CD4-positive, CD25-positive, alpha-beta regulatory T cell (primary cell): ENCODE results near the gene ATP13A5. TPM values are rescaled to one million over a fixed set of nuclear protein-coding genes. Genes with fewer than 3 reads are reported as not detected.

Source experiments
- ATAC-seq, 2 donors: fragments of 150-1000 bp; cut with Tn5 transposase; one replicate each; pipeline ENCODE4 v1.10.0; 2021; ENCODE audit warnings: low read depth in 2 of 2, moderate number of reproducible peaks in 2 of 2, moderate library complexity in 1 of 2
- DNase-seq, 3 donors: peaks; one replicate each; pipeline versions ENCODE4 v3.0.0 to v3.0.0-alpha.2; 2012 to 2022; ENCODE audit warnings: mixed read lengths in 1 of 3
- H3K27ac ChIP-seq: one replicate; pipeline ENCODE4 v1.7.0; 2013; ENCODE audit warnings: mild to moderate bottlenecking, low read length; ENCODE audit not compliant: insufficient read depth, poor library complexity, severe bottlenecking
- H3K27me3 ChIP-seq: one replicate; pipeline ENCODE4 v1.7.0; 2013; ENCODE audit warnings: low read length; ENCODE audit not compliant: control insufficient read depth, insufficient read depth
- H3K36me3 ChIP-seq: one replicate; pipeline ENCODE4 v1.7.0; 2013; ENCODE audit warnings: mild to moderate bottlenecking, low read length, moderate library complexity; ENCODE audit not compliant: control insufficient read depth, insufficient read depth
- H3K4me1 ChIP-seq: 2 replicates; pipeline ENCODE4 v1.7.0; 2013; ENCODE audit warnings: mild to moderate bottlenecking, low read length; ENCODE audit not compliant: insufficient read depth, control insufficient read depth, poor library complexity, severe bottlenecking
- H3K4me3 ChIP-seq: one replicate; pipeline ENCODE4 v1.7.0; 2013; ENCODE audit warnings: low read depth, mild to moderate bottlenecking, low read length, moderate library complexity
- H3K9me3 ChIP-seq, 2 experiments: 1 replicate in 1 of 2; 2 replicates in 1 of 2; pipeline ENCODE4 v1.7.0; 2013; ENCODE audit warnings: low read length in 2 of 2, mild to moderate bottlenecking in 1 of 2, moderate library complexity in 1 of 2; ENCODE audit not compliant: control insufficient read depth in 2 of 2
- H3K27ac Mint-ChIP-seq, 3 donors: one replicate each; pipeline ENCODE4 v1.8.0; 2020 to 2022; ENCODE audit warnings: mild to moderate bottlenecking in 3 of 3, mixed read lengths in 3 of 3, moderate library complexity in 2 of 3
- H3K27me3 Mint-ChIP-seq: one replicate; pipeline ENCODE4 v1.8.0; 2022; ENCODE audit warnings: mild to moderate bottlenecking, mixed read lengths
- H3K36me3 Mint-ChIP-seq: one replicate; pipeline ENCODE4 v1.8.0; 2020; ENCODE audit warnings: mixed read lengths
- H3K4me1 Mint-ChIP-seq, 4 donors: one replicate each; pipeline ENCODE4 v1.8.0; 2020 to 2022; ENCODE audit warnings: mixed read lengths in 4 of 4, mild to moderate bottlenecking in 1 of 4
- H3K4me3 Mint-ChIP-seq, 4 donors: one replicate each; pipeline ENCODE4 v1.8.0; 2020 to 2022; ENCODE audit warnings: mild to moderate bottlenecking in 4 of 4, mixed read lengths in 4 of 4, moderate library complexity in 3 of 4
- H3K9me3 Mint-ChIP-seq, 7 donors: one replicate each; pipeline ENCODE4 v1.8.0; 2020 to 2022; ENCODE audit warnings: mixed read lengths in 7 of 7, mild to moderate bottlenecking in 3 of 7, moderate library complexity in 2 of 7
- polyA plus RNA-seq, 4 donors: library from polyadenylated mRNA; unstranded; fragments of 300-500 nt; fragmentation: Illumina TruSeq; gene quantifications; one replicate each; pipeline ENCODE4 v1.2.3, GENCODE V29; 2021
- total RNA-seq: library from RNA; stranded (reverse); gene quantifications from one replicate; pipeline ENCODE4 v1.2.3, GENCODE V29; 2022

ATP13A5 gene
- total and polyA plus RNA-seq, 5 donors from 2014 or later = not detected

DNA sequence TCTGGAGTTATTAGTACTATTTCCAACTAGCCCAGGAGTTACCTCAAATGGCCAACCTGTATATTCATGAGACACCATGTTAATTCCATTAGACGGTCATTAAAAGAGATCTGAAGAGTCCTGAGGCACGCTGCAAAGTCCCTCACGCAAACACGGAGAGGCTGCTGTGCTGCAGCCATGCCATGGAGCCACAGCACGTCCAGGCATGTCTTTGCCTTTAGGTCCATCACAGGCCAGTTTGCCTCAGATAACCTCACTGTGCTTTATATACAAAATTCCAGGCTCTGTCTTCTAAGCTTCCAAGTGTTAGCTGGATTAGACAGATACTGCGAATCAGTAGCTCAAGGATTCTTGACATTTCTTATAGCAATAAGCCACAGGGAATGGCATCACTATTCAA is 147.4 kb downstream of the ATP13A5 start:
- DNase-seq (no peak), ATAC-seq (no peak)
- no peaks in the 10 kb centered on the region for H3K36me3 ChIP-seq
- Mint-ChIP-seq H3K9me3 (no peaks in the 10 kb centered on the region), H3K4me1 (no peaks in the 10 kb centered on the region), H3K27ac (no peak overlapping the region), H3K36me3 (no peaks in the 10 kb centered on the region), H3K4me3 (no peak overlapping the region), H3K27me3 (no peaks in the 10 kb centered on the region)
- no peaks in the 10 kb centered on the region for H3K27me3 ChIP-seq
- no peaks in the 10 kb centered on the region for H3K4me1 ChIP-seq
- no peaks in the 10 kb centered on the region for H3K9me3 ChIP-seq
- no peak overlapping the region for H3K27ac ChIP-seq
- H3K4me3 ChIP-seq = no peak overlapping the region

DNA sequence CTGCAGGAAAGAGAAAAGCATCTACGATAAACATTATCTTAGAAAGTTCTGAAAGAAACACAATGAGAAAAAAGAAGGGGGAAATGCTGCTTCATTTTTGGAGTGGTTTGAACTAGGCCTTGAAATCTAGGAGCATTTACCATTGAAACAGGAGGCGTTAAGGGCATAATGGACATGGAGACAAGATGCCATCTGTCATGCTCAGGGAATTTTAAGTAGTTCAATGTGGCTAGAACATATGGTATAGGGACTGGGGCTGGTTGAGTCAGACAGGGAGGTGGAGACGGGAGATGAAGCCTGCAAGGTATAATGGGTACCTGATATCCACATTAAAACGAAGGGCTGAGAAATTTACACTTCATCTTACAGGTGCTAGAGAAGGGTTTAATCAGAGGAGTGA is 147.9 kb downstream of the ATP13A5 start:
- no peaks in the 10 kb centered on the region for H3K27me3 Mint-ChIP-seq
- Histone ChIP-seq H3K36me3 (no peaks in the 10 kb centered on the region), H3K4me3 (no peak overlapping the region), H3K4me1 (no peaks in the 10 kb centered on the region), H3K27ac (no peak overlapping the region), H3K27me3 (no peaks in the 10 kb centered on the region), H3K9me3 (no peaks in the 10 kb centered on the region)
- no peak overlapping the region for H3K27ac Mint-ChIP-seq
- no peaks in the 10 kb centered on the region for H3K9me3 Mint-ChIP-seq
- ATAC-seq (no peak), DNase-seq (no peak)
- no peaks in the 10 kb centered on the region for H3K4me1 Mint-ChIP-seq
- H3K36me3 Mint-ChIP-seq = no peaks in the 10 kb centered on the region
- H3K4me3 Mint-ChIP-seq = no peak overlapping the region

DNA sequence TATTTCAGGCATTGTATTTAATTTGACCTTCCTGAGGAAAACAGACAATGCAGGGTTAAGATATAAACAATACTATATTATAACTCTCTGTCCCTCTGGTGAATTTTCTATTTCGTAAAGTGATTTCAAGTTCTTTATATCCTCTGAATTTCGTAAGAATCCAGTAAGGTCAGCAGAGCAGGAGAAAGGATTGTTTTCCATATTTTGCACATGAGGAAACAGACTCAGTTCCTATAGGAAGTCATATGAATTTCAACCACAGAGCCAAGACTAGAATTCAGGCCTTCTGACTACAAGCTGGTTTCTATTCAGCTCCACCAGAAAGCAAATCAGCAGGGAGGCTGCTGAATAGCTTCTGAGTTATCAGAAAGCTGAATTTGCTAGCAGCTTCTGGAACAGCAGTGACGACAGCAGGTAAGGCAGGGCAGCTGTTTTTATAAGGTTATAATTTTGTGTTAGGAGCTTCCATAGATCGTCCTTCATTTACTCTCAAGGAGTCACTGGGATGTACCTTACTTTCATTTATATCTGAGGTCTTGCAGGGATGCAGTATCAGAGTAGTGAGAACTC is 148.6 kb downstream of the ATP13A5 start:
- Mint-ChIP-seq H3K4me3 (no peak overlapping the region), H3K27me3 (no peaks in the 10 kb centered on the region), H3K36me3 (no peaks in the 10 kb centered on the region), H3K4me1 (no peaks in the 10 kb centered on the region), H3K9me3 (no peaks in the 10 kb centered on the region), H3K27ac (no peak overlapping the region)
- ATAC-seq = no peak
- no peak for DNase-seq
- Histone ChIP-seq H3K27ac (no peak overlapping the region), H3K4me3 (no peak overlapping the region), H3K36me3 (no peaks in the 10 kb centered on the region), H3K9me3 (no peaks in the 10 kb centered on the region), H3K4me1 (no peaks in the 10 kb centered on the region), H3K27me3 (no peaks in the 10 kb centered on the region)

DNA sequence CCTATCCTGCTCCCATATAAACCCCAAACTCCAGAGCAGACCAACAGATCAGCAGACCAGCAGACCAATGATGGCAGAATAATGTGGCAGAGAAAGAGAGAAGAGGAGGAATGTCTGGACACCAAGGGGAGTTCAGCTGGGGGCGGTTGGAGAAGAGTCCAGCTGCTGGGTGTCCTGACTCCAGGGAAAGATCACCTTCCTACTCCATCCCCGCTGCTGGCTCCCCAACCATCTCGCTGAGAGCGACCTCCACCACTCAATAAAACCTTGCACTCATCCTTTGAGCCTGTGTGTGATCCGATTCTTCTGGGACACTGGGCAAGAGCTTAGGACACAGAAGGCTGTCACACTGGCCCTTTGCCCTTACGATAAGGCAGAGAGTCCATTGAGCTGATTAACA is 150.3 kb downstream of the ATP13A5 start:
- Histone ChIP-seq H3K27ac (no peak overlapping the region), H3K9me3 (no peaks in the 10 kb centered on the region), H3K36me3 (no peaks in the 10 kb centered on the region), H3K4me1 (no peaks in the 10 kb centered on the region), H3K27me3 (no peaks in the 10 kb centered on the region), H3K4me3 (no peak overlapping the region)
- Mint-ChIP-seq H3K4me1 (no peaks in the 10 kb centered on the region), H3K9me3 (no peaks in the 10 kb centered on the region), H3K27me3 (no peaks in the 10 kb centered on the region), H3K27ac (no peak overlapping the region), H3K4me3 (no peak overlapping the region), H3K36me3 (no peaks in the 10 kb centered on the region)
- no peak for DNase-seq
- ATAC-seq = no peak

GRCh38 chr3:193225302-193226125 is 153.0 kb downstream of the ATP13A5 start:
- Histone ChIP-seq H3K4me3 (no peak overlapping the region), H3K27me3 (no peaks in the 10 kb centered on the region), H3K27ac (no peak overlapping the region), H3K9me3 (no peaks in the 10 kb centered on the region), H3K36me3 (no peaks in the 10 kb centered on the region), H3K4me1 (no peaks in the 10 kb centered on the region)
- Mint-ChIP-seq H3K4me3 (no peak overlapping the region), H3K27me3 (no peaks in the 10 kb centered on the region), H3K36me3 (no peaks in the 10 kb centered on the region), H3K9me3 (no peaks in the 10 kb centered on the region), H3K4me1 (no peaks in the 10 kb centered on the region), H3K27ac (no peak overlapping the region)
- no peak for DNase-seq
- ATAC-seq = no peak

Other genes starting within 250 kb of the ATP13A5 start
- gene PLAAT1, start 137.5 kb downstream of the ATP13A5 start, total RNA-seq = not detected
- gene PLAAT1, start 137.5 kb downstream of the ATP13A5 start, polyA plus RNA-seq = not detected
- 1.6 TPM for gene ATP13A4, start 176.1 kb upstream of the ATP13A5 start, total RNA-seq
- not detected for gene ATP13A4, start 176.1 kb upstream of the ATP13A5 start, polyA plus RNA-seq
- gene OPA1, start 214.5 kb upstream of the ATP13A5 start, total RNA-seq = 57.4 TPM
- gene OPA1, start 214.5 kb upstream of the ATP13A5 start, polyA plus RNA-seq = 10 to 100 TPM; 20.3 to 23.8 (median 21.9) TPM